Measurements from ENCODE around the gene LBX2. TPM values are rescaled to one million over a fixed set of nuclear protein-coding genes. Genes with fewer than 3 reads are reported as not detected.
A peak's percentile ranks its signal among the peaks of the same experiment; 100 is the strongest.
"Not testable (repeated sequence)": the region's sequence is repeated elsewhere in the genome, so short reads cannot be mapped to it uniquely, and the experiment has no call there.

Gene LBX2
- total RNA-seq, 2 donors from 2014 or later, result 2.3 to 7.6 TPM

- 91% methylated on average over 17 to 25 of the region's 27 CpGs for WGBS, 2 donors
- ATAC-seq (no peak), DNase-seq (peak in 1 of 4 donors; percentile 18)
- peaks cover 47% of the 10 kb centered on the region for H3K4me1 ChIP-seq
- no peak overlapping the region for H3K4me3 ChIP-seq
- no peaks in the 10 kb centered on the region for H3K9me3 ChIP-seq
- TF ChIP-seq CTCF (IDR thresholded peaks at IDR 0.05), result peak in 1 of 7 experiments; percentile 4
- no peak for TF ChIP-seq POLR2A (IDR thresholded peaks at IDR 0.05)
- intact Hi-C loops (cut with DNase I), result no loop called here
- H3K27me3 ChIP-seq, result no peaks in the 10 kb centered on the region
- H3K36me3 ChIP-seq (replicated peaks in 1 of 2; ENCODE audit: insufficient read depth in 1 of 2, low read depth in 2 of 2), result no peaks in the 10 kb centered on the region
- H3K27ac ChIP-seq, result no peak overlapping the region
Observed at GRCh38 chr2:74461187-74462053, 38.0 kb downstream of the LBX2 start.

GRCh38 chr2:74460187-74460586 is 39.2 kb downstream of the LBX2 start:
- WGBS, 2 donors, result 62 to 86% methylated on average over 3 to 10 of the region's 10 CpGs
- peaks cover 52% of the 10 kb centered on the region for H3K4me1 ChIP-seq
- H3K9me3 ChIP-seq; H3K27ac ChIP-seq; H3K36me3 ChIP-seq (replicated peaks in 1 of 2; ENCODE audit: insufficient read depth in 1 of 2, low read depth in 2 of 2); H3K27me3 ChIP-seq; DNase-seq; intact Hi-C loops (cut with DNase I); H3K4me3 ChIP-seq; ATAC-seq: not testable (repeated sequence)

- H3K4me3 ChIP-seq; H3K27me3 ChIP-seq; DNase-seq; H3K36me3 ChIP-seq (replicated peaks in 1 of 2; ENCODE audit: insufficient read depth in 1 of 2, low read depth in 2 of 2); ATAC-seq; H3K27ac ChIP-seq; H3K9me3 ChIP-seq; intact Hi-C loops (cut with DNase I): not testable (repeated sequence)
- H3K4me1 ChIP-seq, result peaks cover 54% of the 10 kb centered on the region
- peak in 2 of 3 donors; percentile 11 to 22 for TF ChIP-seq POLR2A (IDR thresholded peaks at IDR 0.05)
- 65 to 70% methylated on average over 12 of the region's 13 CpGs for WGBS, 2 donors
Observed at GRCh38 chr2:74459503-74460118, 39.8 kb downstream of the LBX2 start.

GRCh38 chr2:74458938-74459363 is 40.5 kb downstream of the LBX2 start:
- no peaks in the 10 kb centered on the region for H3K36me3 ChIP-seq (replicated peaks in 1 of 2; ENCODE audit: insufficient read depth in 1 of 2, low read depth in 2 of 2)
- H3K4me3 ChIP-seq, result peak overlapping the region; percentile 49 to 63
- WGBS, 2 donors, result 1 to 2% methylated on average over 9 to 10 of the region's 10 CpGs
- intact Hi-C loops (cut with DNase I), result no loop called here
- H3K27me3 ChIP-seq, result no peaks in the 10 kb centered on the region
- no peaks in the 10 kb centered on the region for H3K9me3 ChIP-seq
- peak overlapping the region in 3 of 4 donors; percentile 60 to 96 (median 76) for H3K27ac ChIP-seq
- H3K4me1 ChIP-seq, result peaks cover 53% of the 10 kb centered on the region
- DNase-seq (no peak), ATAC-seq (no peak)
- TF ChIP-seq CTCF (IDR thresholded peaks at IDR 0.05) (no peak), POLR2A (IDR thresholded peaks at IDR 0.05) (no peak)

- H3K4me1 ChIP-seq, result peaks cover 49% of the 10 kb centered on the region
- peak; percentile 75 to 89 (median 81) for TF ChIP-seq POLR2A (IDR thresholded peaks at IDR 0.05)
- peak in 1 of 7 experiments; percentile 14 for TF ChIP-seq CTCF (IDR thresholded peaks at IDR 0.05)
- WGBS, 2 donors, result 0% methylated on average over 7 to 38 of the region's 38 CpGs
- no peaks in the 10 kb centered on the region for H3K9me3 ChIP-seq
- H3K27ac ChIP-seq, result peak within 1 kb of the TSS; percentile 95 to 98 (median 96)
- peak within 1 kb of the TSS; percentile 49 to 63 for H3K4me3 ChIP-seq
- intact Hi-C loops (cut with DNase I), result no loop called here
- peak; percentile 93 for ATAC-seq
- no peaks in the 10 kb centered on the region for H3K36me3 ChIP-seq (replicated peaks in 1 of 2; ENCODE audit: insufficient read depth in 1 of 2, low read depth in 2 of 2)
- peak; percentile 100 for DNase-seq
- no peaks in the 10 kb centered on the region for H3K27me3 ChIP-seq
Observed at GRCh38 chr2:74458132-74458937, 41.1 kb downstream of the LBX2 start, which contains the start of gene WBP1. Gene WBP1 (plus strand): TSS chr2:74458438. CDS start chr2:74458603, 165 bp downstream.
